Esophagus squamous epithelium (tissue), 4 donors: ENCODE measurements around the gene FBXO8.

Source experiments
- POLR2A ChIP-seq, 4 donors: fragments of 450-650 bp; IDR thresholded peaks; one replicate each; pipeline ENCODE4 v1.6.1; 2017; ENCODE audit warnings: antibody characterized with exemption in 4 of 4, mild to moderate bottlenecking in 4 of 4, moderate library complexity in 3 of 4
- TF ChIP-seq, protein P1 (sequence below), 6 experiments: fragments of 450-650 bp in 4 of 6; fragments of 200-600 bp in 2 of 6; sonication (generic) in 2 of 6; IDR thresholded peaks; one replicate each; pipeline ENCODE4 v1.5.1; 2016 to 2019; ENCODE audit warnings: antibody characterized with exemption in 6 of 6, mild to moderate bottlenecking in 4 of 6, moderate library complexity in 4 of 6

DNA sequence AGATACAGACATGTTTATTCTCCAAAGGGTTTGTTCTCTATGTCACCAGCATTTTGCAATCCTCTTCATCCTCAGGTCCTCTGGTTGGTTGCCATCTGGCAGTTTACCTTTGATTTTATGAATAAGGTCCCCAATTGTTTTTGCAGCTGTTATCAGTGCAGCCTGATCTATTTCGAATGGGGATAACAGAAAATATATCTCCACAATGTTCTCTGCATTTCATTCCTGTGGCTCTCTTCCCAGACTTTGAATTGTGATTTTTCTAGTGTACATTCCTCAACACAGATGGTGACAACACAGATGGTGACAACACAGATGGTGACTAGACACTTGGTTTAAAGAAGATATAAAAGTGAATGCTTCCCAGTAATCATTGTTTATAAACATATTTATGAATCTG is 74.1 kb downstream of the FBXO8 start:
- TF ChIP-seq, protein P1, sequence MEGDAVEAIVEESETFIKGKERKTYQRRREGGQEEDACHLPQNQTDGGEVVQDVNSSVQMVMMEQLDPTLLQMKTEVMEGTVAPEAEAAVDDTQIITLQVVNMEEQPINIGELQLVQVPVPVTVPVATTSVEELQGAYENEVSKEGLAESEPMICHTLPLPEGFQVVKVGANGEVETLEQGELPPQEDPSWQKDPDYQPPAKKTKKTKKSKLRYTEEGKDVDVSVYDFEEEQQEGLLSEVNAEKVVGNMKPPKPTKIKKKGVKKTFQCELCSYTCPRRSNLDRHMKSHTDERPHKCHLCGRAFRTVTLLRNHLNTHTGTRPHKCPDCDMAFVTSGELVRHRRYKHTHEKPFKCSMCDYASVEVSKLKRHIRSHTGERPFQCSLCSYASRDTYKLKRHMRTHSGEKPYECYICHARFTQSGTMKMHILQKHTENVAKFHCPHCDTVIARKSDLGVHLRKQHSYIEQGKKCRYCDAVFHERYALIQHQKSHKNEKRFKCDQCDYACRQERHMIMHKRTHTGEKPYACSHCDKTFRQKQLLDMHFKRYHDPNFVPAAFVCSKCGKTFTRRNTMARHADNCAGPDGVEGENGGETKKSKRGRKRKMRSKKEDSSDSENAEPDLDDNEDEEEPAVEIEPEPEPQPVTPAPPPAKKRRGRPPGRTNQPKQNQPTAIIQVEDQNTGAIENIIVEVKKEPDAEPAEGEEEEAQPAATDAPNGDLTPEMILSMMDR (IDR thresholded peaks at IDR 0.05), result no peak
- TF ChIP-seq POLR2A (IDR thresholded peaks at IDR 0.05), result no peak
